GM21360 (cell line): Measurements from ENCODE around the gene PARP16.
A peak's percentile ranks its signal among the peaks of the same experiment; 100 is the strongest.

Experiments
- ATAC-seq: cut with Tn5 transposase; IDR thresholded peaks from one replicate; pipeline ENCODE4 v1.9.1; 2021; ENCODE audit warnings: mild to moderate bottlenecking, moderate library complexity; ENCODE audit not compliant: unreplicated experiment

PARP16 gene

GRCh38 chr15:65312400-65312916 is 25.8 kb upstream of the PARP16 start:
- no peak for ATAC-seq

GRCh38 chr15:65311760-65312159 is 25.1 kb upstream of the PARP16 start:
- no peak for ATAC-seq

- ATAC-seq: no peak
Measured at GRCh38 chr15:65310431-65311137, 23.9 kb upstream of the PARP16 start.

DNA sequence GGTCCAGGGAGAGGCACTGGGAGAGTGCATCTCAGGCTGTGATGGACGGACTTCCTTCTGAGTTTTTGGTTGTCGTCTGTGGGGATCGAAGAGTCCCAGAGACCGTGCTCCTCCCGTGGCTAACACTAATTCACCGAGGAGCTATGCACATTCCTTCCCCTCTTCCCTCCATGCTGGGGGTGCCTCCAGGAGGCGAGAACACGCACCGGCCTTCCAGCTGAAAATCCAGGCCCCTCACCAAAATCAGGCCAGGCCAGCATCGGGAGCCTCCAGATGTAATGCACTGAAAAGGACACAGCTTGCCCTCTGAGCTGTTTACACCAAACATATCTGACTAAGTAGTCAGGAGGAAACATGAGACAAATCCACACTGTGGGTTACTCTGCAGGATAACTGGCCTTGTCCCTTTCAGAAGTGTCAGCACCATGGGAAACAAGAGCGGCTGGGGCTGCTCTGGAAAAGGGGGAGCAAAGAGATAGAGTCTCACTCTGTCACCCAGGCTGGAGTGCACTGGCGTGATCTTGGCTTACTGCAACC is 23.3 kb upstream of the PARP16 start:
- ATAC-seq: no peak

- ATAC-seq: no peak
Measured at GRCh38 chr15:65307978-65308377, 21.3 kb upstream of the PARP16 start.

DNA sequence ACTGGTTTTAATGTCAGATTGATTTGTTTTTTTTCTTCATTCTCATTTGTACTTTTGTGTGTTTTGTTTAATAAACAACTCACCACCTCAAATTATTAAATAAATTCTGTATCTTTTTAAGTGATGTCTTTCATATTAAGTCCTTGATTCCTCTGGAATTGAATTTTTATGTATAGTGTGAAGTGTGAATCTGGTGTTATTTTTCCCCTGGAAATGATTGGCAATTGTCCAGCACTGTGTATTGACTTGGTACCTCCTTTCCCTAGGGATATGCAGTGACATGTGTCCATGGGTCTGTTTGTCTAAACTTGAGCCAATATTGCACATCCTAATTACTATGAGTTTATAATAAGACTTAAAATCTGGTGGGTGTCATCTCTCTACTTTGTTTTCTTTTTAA is 19.9 kb upstream of the PARP16 start:
- no peak for ATAC-seq

DNA sequence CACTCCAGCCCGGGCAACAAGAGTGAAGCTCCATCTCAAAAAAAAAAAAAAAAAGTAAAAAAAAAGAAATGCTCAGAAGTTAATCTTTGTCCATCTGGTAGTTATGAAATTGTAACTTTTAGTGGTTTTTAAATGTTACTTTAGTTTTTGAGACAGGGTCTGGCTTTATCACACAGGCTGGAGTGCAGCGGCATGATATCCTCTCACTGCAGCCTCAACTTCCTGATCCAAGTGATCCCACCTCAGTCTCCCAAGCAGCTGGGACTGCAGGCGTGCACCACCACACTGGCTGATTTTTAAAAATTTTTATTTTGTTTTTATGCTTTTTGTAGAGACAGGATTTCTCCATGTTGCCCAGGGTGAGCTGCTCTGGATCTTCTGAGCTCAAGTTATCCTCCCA is 19.1 kb upstream of the PARP16 start:
- no peak for ATAC-seq

DNA sequence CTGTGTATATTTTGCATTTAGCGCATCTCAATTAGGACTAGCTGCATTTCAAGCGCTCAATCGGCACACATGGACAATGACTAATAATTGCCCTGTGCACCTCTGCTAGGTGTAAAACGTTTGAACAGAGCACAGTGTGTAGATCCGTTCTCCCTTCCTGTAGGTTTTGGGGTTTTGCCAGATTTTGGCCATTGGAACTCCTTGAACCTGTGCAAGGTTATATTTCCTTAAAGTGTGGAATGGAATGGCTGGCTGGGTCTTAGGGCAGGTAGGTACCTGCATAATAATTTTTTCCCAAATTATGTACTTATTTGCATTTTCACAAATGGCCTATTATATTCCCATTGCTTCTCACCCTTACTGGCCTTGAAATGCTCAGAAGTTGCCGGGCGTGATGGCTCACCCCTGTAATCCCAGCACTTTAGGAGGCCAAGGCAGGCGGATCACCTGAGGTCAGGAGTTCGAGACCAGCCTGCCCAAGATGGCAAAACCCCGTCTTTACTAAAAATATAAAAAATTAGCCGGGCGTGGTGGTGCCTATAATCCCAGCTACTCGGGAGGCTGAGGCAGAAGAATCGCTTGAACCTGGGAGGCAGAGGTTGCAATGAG is 18.6 kb upstream of the PARP16 start:
- no peak for ATAC-seq

- peak; percentile 54 for ATAC-seq
Measured at GRCh38 chr15:65304381-65305149, 17.9 kb upstream of the PARP16 start, which contains the start of gene RNU5B-1. Gene RNU5B-1, plus strand, starts transcription at chr15:65304677.

DNA sequence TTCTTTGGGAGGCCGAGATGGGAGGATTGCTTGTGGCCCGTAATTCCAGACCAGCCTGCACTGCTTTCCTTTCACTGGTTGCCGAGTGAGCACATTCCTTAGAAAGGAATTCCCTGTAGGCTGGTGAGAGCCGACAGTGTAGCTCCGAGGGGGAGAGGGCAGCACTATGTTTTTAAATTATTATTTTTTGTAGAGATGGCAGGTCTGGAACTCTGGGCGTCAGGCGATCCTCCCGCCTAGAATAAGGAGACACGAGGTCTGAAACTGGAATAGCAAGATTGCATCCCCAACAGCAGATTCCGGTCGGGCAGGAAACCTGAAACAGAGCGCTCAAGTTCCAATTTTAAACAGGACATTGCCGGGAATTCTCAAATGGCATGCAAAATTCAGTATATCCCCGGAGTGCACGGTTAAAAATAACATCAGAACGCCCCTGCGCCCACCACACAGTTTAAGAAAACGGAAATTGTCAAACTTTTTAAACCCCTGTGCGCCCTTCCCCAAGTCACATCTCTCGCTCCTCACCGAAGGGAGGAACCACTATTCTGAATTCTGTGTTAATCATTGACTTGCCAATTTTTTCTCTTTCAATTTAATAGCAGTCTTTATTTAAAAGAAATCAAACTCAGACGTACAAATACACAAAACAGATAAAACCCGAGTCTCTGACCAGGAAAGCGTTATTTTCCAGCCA is 17.2 kb upstream of the PARP16 start:
- ATAC-seq: peak; percentile 3

GRCh38 chr15:65302061-65302460 is 15.4 kb upstream of the PARP16 start:
- no peak for ATAC-seq

DNA sequence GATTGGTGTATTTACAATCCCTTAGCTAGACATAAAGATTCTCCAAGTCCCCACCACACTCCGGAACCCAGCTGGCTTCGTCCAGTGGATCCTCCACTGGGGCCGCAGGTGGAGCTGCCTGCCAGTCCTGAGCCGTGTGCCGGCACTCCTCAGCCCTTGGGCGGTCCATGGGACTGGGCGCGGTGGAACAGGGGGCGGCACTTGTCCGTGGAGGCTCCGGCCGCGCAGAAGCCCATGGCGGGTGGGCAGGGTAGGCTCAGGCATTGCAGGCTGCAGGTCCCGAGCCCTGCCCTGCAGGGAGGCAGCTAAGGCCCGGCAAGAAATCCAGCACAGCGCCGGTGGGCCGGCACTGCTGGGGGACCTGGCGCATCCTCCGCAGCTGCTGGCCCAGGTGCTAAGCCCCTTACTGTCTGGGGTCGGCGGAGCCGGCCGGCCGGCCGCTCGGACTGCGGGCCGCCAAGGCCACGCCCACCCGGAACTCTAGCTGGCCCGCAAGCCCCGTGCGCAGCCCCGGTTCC is 14.3 kb upstream of the PARP16 start:
- no peak for ATAC-seq

DNA sequence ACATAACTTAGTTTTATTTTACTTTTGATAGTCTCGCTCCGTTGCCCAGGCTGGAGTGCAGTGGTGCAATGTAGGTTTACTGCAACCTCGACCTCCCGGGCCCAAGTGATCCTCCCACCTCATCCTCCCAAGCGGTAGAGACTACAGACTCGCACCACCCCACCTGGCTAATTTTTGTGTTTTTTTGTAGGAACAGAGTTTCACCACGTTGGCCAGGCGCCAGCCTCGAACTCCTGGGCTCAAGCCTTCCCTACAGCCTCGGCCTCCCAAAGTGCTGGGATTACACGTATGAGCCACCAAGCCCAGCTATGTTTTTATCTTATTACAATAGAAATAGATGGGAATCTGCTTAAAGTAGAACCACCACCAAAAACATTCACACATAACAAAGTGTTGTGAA is 12.0 kb upstream of the PARP16 start:
- ATAC-seq: no peak

GRCh38 chr15:65292938-65293518 is 6.3 kb upstream of the PARP16 start:
- ATAC-seq: no peak

GRCh38 chr15:65290228-65290627 is 3.5 kb upstream of the PARP16 start:
- no peak for ATAC-seq

GRCh38 chr15:65289261-65289854 is 2.7 kb upstream of the PARP16 start:
- no peak for ATAC-seq

GRCh38 chr15:65287520-65287855 is 805 bp upstream of the PARP16 start:
- ATAC-seq: no peak

DNA sequence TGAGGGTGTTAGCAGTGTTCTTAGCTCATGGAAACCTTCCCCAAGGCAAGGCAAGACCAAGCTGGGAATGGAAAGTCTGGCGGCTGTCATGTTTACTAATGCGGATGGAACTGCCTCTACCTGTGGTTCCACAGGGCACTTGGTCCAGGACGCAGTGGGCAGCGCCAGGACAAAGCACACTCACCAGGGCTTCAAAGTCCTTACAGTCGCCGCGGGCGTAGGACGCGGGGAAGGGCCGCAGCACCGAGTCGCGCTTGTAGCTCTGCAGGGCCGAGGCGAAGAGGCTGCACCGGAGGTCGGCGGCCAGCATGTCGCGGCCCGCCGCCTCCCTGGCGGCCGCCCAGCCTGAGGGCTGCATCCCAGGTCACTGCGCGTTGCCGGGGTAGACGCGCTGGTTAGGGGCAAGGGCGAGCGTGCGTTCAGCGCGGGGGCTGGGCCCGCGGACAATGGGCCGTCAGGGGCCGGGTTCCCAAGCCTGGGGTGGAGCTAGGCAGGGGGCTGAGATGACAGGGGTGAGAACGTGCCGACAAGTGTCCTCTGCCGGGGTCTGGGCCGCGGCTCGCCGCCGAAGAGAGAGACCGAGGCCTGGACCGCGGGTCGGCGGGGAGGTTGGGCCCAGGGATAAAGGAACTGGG is 497 bp downstream of the PARP16 start:
- peak; percentile 18 for ATAC-seq

DNA sequence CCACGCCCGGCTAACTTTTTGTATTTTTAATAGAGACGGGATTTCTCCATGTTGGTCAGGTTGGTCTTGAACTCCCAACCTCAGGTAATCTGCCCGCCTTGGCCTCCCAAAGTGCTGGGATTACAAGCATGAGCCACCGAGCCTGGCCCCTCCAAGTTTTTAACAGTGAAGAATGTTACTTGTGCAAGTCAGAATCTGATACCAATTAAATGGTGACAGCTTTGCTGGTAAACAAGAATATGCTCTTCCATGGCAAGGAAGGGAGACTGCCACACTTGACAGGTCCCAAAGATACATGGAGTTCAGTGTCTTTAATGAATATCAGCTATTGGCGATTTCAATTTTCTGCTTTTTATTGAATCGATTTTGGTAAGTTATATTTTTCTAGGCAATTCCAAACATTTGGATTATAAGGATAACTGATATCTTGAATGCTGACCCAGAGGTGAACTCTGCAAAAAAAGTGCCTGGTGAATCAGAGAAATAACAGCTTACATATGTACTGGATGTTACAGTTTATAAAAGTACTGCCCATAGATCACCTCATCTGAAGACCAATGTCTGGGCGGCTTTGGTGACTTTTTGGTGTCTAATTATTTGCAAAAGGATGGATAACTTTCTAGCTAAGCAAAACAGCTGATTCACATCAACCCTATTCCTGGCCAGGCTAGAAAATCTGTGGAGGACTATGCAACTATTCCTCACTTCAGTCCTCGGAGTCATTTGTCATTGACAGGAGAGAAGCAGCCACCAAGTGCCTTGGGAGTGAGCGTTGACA is 1.2 kb downstream of the PARP16 start:
- ATAC-seq: no peak
